ENCODE data around the gene AGMAT. TPM values are rescaled to one million over a fixed set of nuclear protein-coding genes. Genes with fewer than 3 reads are reported as not detected.
A peak's percentile ranks its signal among the peaks of the same experiment; 100 is the strongest.

Gene AGMAT
- total and polyA plus RNA-seq, 9 of the 15 experiments (the other 6 are each of a cell fraction or from before 2014, with no cell fraction given): not detected

GRCh38 chr1:15526490-15527339 lies 58.1 kb downstream of the AGMAT start, which contains the start of gene DNAJC16 (continued):
- TF ChIP-seq CHD7 (IDR thresholded peaks at IDR 0.05; ENCODE audit: low read depth, low read length) (no peak), BRD9 (IDR thresholded peaks at IDR 0.05; ENCODE audit: low read depth, partially characterized antibody) (peak; percentile 64), MAFK (IDR thresholded peaks at IDR 0.05; ENCODE audit: low read length) (0 out of 2 replicates have a peak, but pooled peaks have one; percentile 5), KDM2B (CRISPR knock-in tag; IDR thresholded peaks at IDR 0.05) (peak; percentile 75; the same call in 1 of the 2 replicates), CCAR2 (IDR thresholded peaks at IDR 0.05; ENCODE audit: low read depth, low read length) (no peak), ZNF449 (CRISPR knock-in tag; IDR thresholded peaks at IDR 0.05) (no peak), ZNF133 (CRISPR knock-in tag; IDR thresholded peaks at IDR 0.05) (no peak), XRCC5 (IDR thresholded peaks at IDR 0.05; ENCODE audit: low read depth, low read length) (no peak; the same call in 1 of the 2 replicates), USF2 (CRISPR knock-in tag; IDR thresholded peaks at IDR 0.05) (peak; percentile 100), CBX2 (IDR thresholded peaks at IDR 0.05; ENCODE audit: insufficient read depth, low read length, poor library complexity, severe bottlenecking) (no peak), NFE2 (IDR thresholded peaks at IDR 0.05; ENCODE audit: low read depth) (no peak; the same call in 1 of the 2 replicates), KDM4B (IDR thresholded peaks at IDR 0.05; ENCODE audit: borderline replicate concordance in 2 of 2, low read depth in 1 of 2) (peak in 1 of 2 experiments; percentile 75; a peak in 1 of 4 replicates), TCF7 (IDR thresholded peaks at IDR 0.05; ENCODE audit: borderline replicate concordance) (0 out of 2 replicates have a peak, but pooled peaks have one; percentile 67)

All from K562 (cell line).